IMR-90 (cell line): ENCODE data around the gene ANTXR2. TPM values are rescaled to one million over a fixed set of nuclear protein-coding genes. Genes with fewer than 3 reads are reported as not detected.

ENCODE experiments used
- ATAC-seq: fragments of 200-7000 bp; cut with Tn5 transposase; 2 replicates; pipeline ENCODE4 v1.9.1; 2020; ENCODE audit warnings: low read depth, mild to moderate bottlenecking, moderate library complexity
- BruUV-seq: library from RNA; stranded (reverse); fragments of 400-500 nt; replicated peaks from 2 replicates; lab custom pipeline; 2021; lab: Mats Ljungman, UMichigan
- CTCF ChIA-PET: fragments of 300-600 bp; formaldehyde crosslinking; extraction: SDS; loops from one replicate; lab custom pipeline; 2021; ENCODE audit warnings: antibody characterized with exemption; lab: Yijun Ruan, JAX
- POLR2A ChIA-PET: fragments of 300-600 bp; sonication (Branson Sonifier 250); formaldehyde crosslinking; loops from one replicate; lab custom pipeline; 2022; ENCODE audit warnings: antibody characterized with exemption; ENCODE audit not compliant: unreplicated experiment; lab: Charles Lee
- DNase-seq: peaks from one replicate; pipeline ENCODE4 v3.0.0; 2013
- H2AFZ ChIP-seq: replicated peaks from 2 replicates; pipeline ENCODE3; 2013; ENCODE audit warnings: low read length, mild to moderate bottlenecking; ENCODE audit not compliant: poor library complexity
- H2AK5ac ChIP-seq: 2 replicates; pipeline ENCODE4 v1.6.1; 2013; ENCODE audit warnings: low read depth, low read length, inconsistent platforms
- H2AK9ac ChIP-seq: replicated peaks from 2 replicates; pipeline ENCODE3; 2013; ENCODE audit warnings: mild to moderate bottlenecking, low read depth, low read length, moderate library complexity; ENCODE audit not compliant: poor library complexity
- H2BK120ac ChIP-seq: 2 replicates; pipeline ENCODE4 v1.6.1; 2013; ENCODE audit warnings: low read depth, low read length, inconsistent platforms
- H2BK15ac ChIP-seq: 3 replicates; pipeline ENCODE4 v1.6.1; 2013; ENCODE audit warnings: low read depth, low read length, inconsistent platforms
- H2BK20ac ChIP-seq: 2 replicates; pipeline ENCODE4 v1.6.1; 2013; ENCODE audit warnings: low read depth, mild to moderate bottlenecking, inconsistent platforms, low read length, moderate library complexity
- H2BK5ac ChIP-seq: 2 replicates; pipeline ENCODE4 v1.6.1; 2013; ENCODE audit warnings: mild to moderate bottlenecking, low read depth, low read length, inconsistent platforms; ENCODE audit not compliant: poor library complexity, severe bottlenecking
- H3K14ac ChIP-seq: replicated peaks from 2 replicates; pipeline ENCODE4 v1.6.1; 2013; ENCODE audit warnings: low read depth, low read length, inconsistent platforms
- H3K18ac ChIP-seq: 2 replicates; pipeline ENCODE4 v1.6.1; 2013; ENCODE audit warnings: low read depth, low read length, control low read depth
- H3K23ac ChIP-seq: 2 replicates; pipeline ENCODE4 v1.6.1; 2013; ENCODE audit warnings: low read depth, low read length, inconsistent platforms
- H3K27ac ChIP-seq: 2 replicates; pipeline ENCODE4 v1.5.1; 2013; ENCODE audit warnings: mild to moderate bottlenecking, control low read depth, low read length; ENCODE audit not compliant: insufficient read depth
- H3K27me3 ChIP-seq: 2 replicates; pipeline ENCODE4 v1.6.1; 2013; ENCODE audit warnings: low read length; ENCODE audit not compliant: control insufficient read depth, insufficient read depth
- H3K36me3 ChIP-seq: 2 replicates; pipeline ENCODE4 v1.6.1; 2013; ENCODE audit warnings: low read length, mixed read lengths; ENCODE audit not compliant: control insufficient read depth, insufficient read depth
- H3K4ac ChIP-seq: 2 replicates; pipeline ENCODE4 v1.6.1; 2013; ENCODE audit warnings: low read depth, low read length, inconsistent platforms
- H3K4me1 ChIP-seq: 2 replicates; pipeline ENCODE4 v1.6.1; 2013; ENCODE audit warnings: low read length, mixed read lengths; ENCODE audit not compliant: control insufficient read depth, insufficient read depth
- H3K4me2 ChIP-seq: 2 replicates; pipeline ENCODE4 v1.6.1; 2013; ENCODE audit warnings: low read depth, mild to moderate bottlenecking, control low read depth, low read length, moderate library complexity
- H3K4me3 ChIP-seq: 2 replicates; pipeline ENCODE4 v1.5.1; 2013; ENCODE audit warnings: low read depth, mild to moderate bottlenecking, control low read depth, low read length, moderate library complexity; ENCODE audit not compliant: insufficient read depth
- H3K56ac ChIP-seq: 2 replicates; pipeline ENCODE4 v1.6.1; 2013; ENCODE audit warnings: low read length, inconsistent platforms; ENCODE audit not compliant: insufficient read depth; ENCODE audit errors: extremely low read depth
- H3K79me1 ChIP-seq, 2 experiments: 2 replicates each; pipeline ENCODE4 v1.6.1; 2013; ENCODE audit warnings: low read length in 2 of 2, inconsistent platforms in 1 of 2, low read depth in 1 of 2
- H3K9ac ChIP-seq: 2 replicates; pipeline ENCODE4 v1.6.1; 2013; ENCODE audit warnings: low read depth, low read length, control low read depth
- H3K9me1 ChIP-seq: 2 replicates; pipeline ENCODE4 v1.6.1; 2013; ENCODE audit warnings: low read length, inconsistent platforms; ENCODE audit not compliant: insufficient read depth
- H3K9me3 ChIP-seq: 2 replicates; pipeline ENCODE4 v1.6.1; 2013; ENCODE audit warnings: low read length; ENCODE audit not compliant: control insufficient read depth, insufficient read depth
- H4K20me1 ChIP-seq: 2 replicates; pipeline ENCODE4 v1.6.1; 2013; ENCODE audit warnings: low read length, inconsistent platforms; ENCODE audit not compliant: insufficient read depth
- H4K5ac ChIP-seq: 2 replicates; pipeline ENCODE4 v1.6.1; 2013; ENCODE audit warnings: mild to moderate bottlenecking, low read depth, low read length, control low read depth
- H4K8ac ChIP-seq, 2 experiments: 2 replicates each; pipeline ENCODE4 v1.6.1; 2013; ENCODE audit warnings: low read depth in 2 of 2, low read length in 2 of 2, control low read depth in 1 of 2, inconsistent platforms in 1 of 2
- H4K91ac ChIP-seq: 2 replicates; pipeline ENCODE4 v1.6.1; 2013; ENCODE audit warnings: low read depth, low read length, inconsistent platforms; ENCODE audit not compliant: insufficient read depth
- BHLHE40 ChIP-seq: fragments of 150-350 bp; IDR thresholded peaks from 2 replicates; pipeline ENCODE4 v1.6.1; 2016; ENCODE audit warnings: mild to moderate bottlenecking, low read depth, low read length
- CEBPB ChIP-seq: IDR thresholded peaks from 2 replicates; pipeline ENCODE4 v1.6.1; 2012; ENCODE audit warnings: low read depth, low read length, improper control_type of control experiment
- CHD1 ChIP-seq: IDR thresholded peaks from 2 replicates; pipeline ENCODE4 v1.6.1; 2012; ENCODE audit warnings: low read depth, low read length, improper control_type of control experiment
- CTCF ChIP-seq: conservative IDR thresholded peaks from 2 replicates; pipeline ENCODE4 v1.5.1; 2012; ENCODE audit warnings: mild to moderate bottlenecking, low read depth, low read length, improper control_type of control experiment
- ELK1 ChIP-seq: fragments of 150-350 bp; IDR thresholded peaks from 2 replicates; pipeline ENCODE4 v1.6.1; 2016; ENCODE audit warnings: low read depth, mild to moderate bottlenecking, low read length, moderate library complexity, borderline replicate concordance
- FOS ChIP-seq: fragments of 150-350 bp; IDR thresholded peaks from 2 replicates; pipeline ENCODE4 v1.6.1; 2016; ENCODE audit warnings: low read depth, low read length
- MAFK ChIP-seq: IDR thresholded peaks from 2 replicates; pipeline ENCODE4 v1.6.1; 2012; ENCODE audit warnings: low read depth, low read length, improper control_type of control experiment
- MAZ ChIP-seq: IDR thresholded peaks from 2 replicates; pipeline ENCODE4 v1.6.1; 2012; ENCODE audit warnings: low read depth, mild to moderate bottlenecking, low read length, improper control_type of control experiment, moderate library complexity, borderline replicate concordance
- MXI1 ChIP-seq: IDR thresholded peaks from 2 replicates; pipeline ENCODE4 v1.6.1; 2012; ENCODE audit warnings: low read depth, mild to moderate bottlenecking, low read length, moderate library complexity, borderline replicate concordance
- NFE2L2 ChIP-seq: fragments of 150-350 bp; IDR thresholded peaks from 2 replicates; pipeline ENCODE4 v1.6.1; 2016; ENCODE audit warnings: low read depth, mild to moderate bottlenecking, low read length
- POLR2A ChIP-seq: IDR thresholded peaks from 2 replicates; pipeline ENCODE4 v1.6.1; 2012; ENCODE audit warnings: mild to moderate bottlenecking, low read depth, low read length
- RAD21 ChIP-seq: IDR thresholded peaks from 2 replicates; pipeline ENCODE4 v1.6.1; 2012; ENCODE audit warnings: low read length, improper control_type of control experiment
- RCOR1 ChIP-seq: IDR thresholded peaks from 2 replicates; pipeline ENCODE4 v1.6.1; 2012; ENCODE audit warnings: mild to moderate bottlenecking, low read length, improper control_type of control experiment; ENCODE audit not compliant: insufficient replicate concordance
- RFX5 ChIP-seq: IDR thresholded peaks from 2 replicates; pipeline ENCODE4 v1.8.0; 2012; ENCODE audit warnings: low read depth, mild to moderate bottlenecking, low read length, moderate library complexity
- SMC3 ChIP-seq: fragments of 150-350 bp; IDR thresholded peaks from 2 replicates; pipeline ENCODE4 v1.6.1; 2016; ENCODE audit warnings: low read depth, mild to moderate bottlenecking, antibody characterized with exemption, low read length, moderate library complexity
- USF2 ChIP-seq: fragments of 150-350 bp; IDR thresholded peaks from 2 replicates; pipeline ENCODE4 v1.6.1; 2017; ENCODE audit warnings: mild to moderate bottlenecking, antibody characterized with exemption, low read length, low read depth
- dilution Hi-C: fragments of 300-500 bp; cut with HindIII; formaldehyde crosslinking; loops from one replicate; pipeline ENCODE4 v1.14.3; 2018; ENCODE audit warnings: low sequenced_read_pairs; ENCODE audit not compliant: unreplicated experiment
- in situ Hi-C: fragments of 300-500 bp; cut with MboI; formaldehyde crosslinking; loops from 3 replicates; pipeline ENCODE4 v1.14.3; 2019; ENCODE audit warnings: low sequenced_read_pairs, inconsistent platforms, mixed read lengths
- intact Hi-C: fragments of 100-400 bp; cut with micrococcal nuclease; formaldehyde crosslinking; loops from 2 replicates; pipeline ENCODE4 v1.10.0; 2022
- polyA plus RNA-seq, 3 experiments: library from polyadenylated mRNA; depleted of rRNA; stranded (reverse); fragments of >200 nt; gene quantifications; 2 replicates each; pipeline ENCODE4 v1.2.3, GENCODE V29; 2012; ENCODE audit warnings: low replicate concordance in 1 of 3
- total RNA-seq: library from RNA; depleted of rRNA; stranded (reverse); fragments of >200 nt; gene quantifications from 2 replicates; pipeline ENCODE4 v1.2.3, GENCODE V29; 2012

ANTXR2 gene
- total and polyA plus RNA-seq, 2 of the 4 experiments (the other 2 are of a cell fraction): 46.8 to 88.5 TPM

- H2AK9ac ChIP-seq: no peak overlapping the region
- no peak overlapping the region for H3K23ac ChIP-seq
- in situ Hi-C loops: no loop called here
- no peak overlapping the region for H3K27ac ChIP-seq
- H3K14ac ChIP-seq: no peak overlapping the region
- no peak overlapping the region for H2AK5ac ChIP-seq
- ATAC-seq (no peak), DNase-seq (no peak)
- H3K9ac ChIP-seq: no peak overlapping the region
- BruUV-seq: no TSS peak
- H2BK15ac ChIP-seq: no peak overlapping the region
- H3K56ac ChIP-seq: no peak overlapping the region
- no peak overlapping the region for H3K4ac ChIP-seq
- no peak overlapping the region for H4K8ac ChIP-seq
- ChIA-PET POLR2A (no interaction called here), CTCF (no interaction called here)
- H2BK20ac ChIP-seq: no peak overlapping the region
- H3K18ac ChIP-seq: no peak overlapping the region
- no peak overlapping the region for H2AFZ ChIP-seq
- H3K36me3 ChIP-seq: no peaks in the 10 kb centered on the region
- H2BK120ac ChIP-seq: no peak overlapping the region
- TF ChIP-seq CEBPB: no peak
- TF ChIP-seq MAFK: no peak
- no peak for TF ChIP-seq POLR2A
- TF ChIP-seq RCOR1: no peak
- TF ChIP-seq BHLHE40: no peak
- no peak for TF ChIP-seq SMC3
- TF ChIP-seq CTCF: no peak
- TF ChIP-seq MAZ: no peak
- no peak for TF ChIP-seq NFE2L2
- no peak for TF ChIP-seq CHD1
- TF ChIP-seq USF2: no peak
- no peak for TF ChIP-seq RAD21
- TF ChIP-seq MXI1: no peak
- TF ChIP-seq RFX5: no peak
- no peak for TF ChIP-seq FOS
- TF ChIP-seq ELK1: no peak
- intact Hi-C loops: no loop called here
- no peaks in the 10 kb centered on the region for H4K20me1 ChIP-seq
- dilution Hi-C loops: no loop called here
- no peaks in the 10 kb centered on the region; the same call in 1 of the 2 replicates for H3K27me3 ChIP-seq
- no peak overlapping the region for H2BK5ac ChIP-seq
- H3K79me1 ChIP-seq: no peaks in the 10 kb centered on the region
- no peaks in the 10 kb centered on the region for H3K9me3 ChIP-seq
- no peak overlapping the region for H3K4me2 ChIP-seq
- no peaks in the 10 kb centered on the region for H3K4me1 ChIP-seq
- no peak overlapping the region for H3K4me3 ChIP-seq
- no peak overlapping the region for H4K5ac ChIP-seq
- no peaks in the 10 kb centered on the region for H3K9me1 ChIP-seq
- H4K91ac ChIP-seq: no peak overlapping the region
Measured at GRCh38 chr4:79881407-79881806, 191.6 kb downstream of the ANTXR2 start.
